LHCN-M2 (cell line): ENCODE data around the gene OR10X1. TPM values are rescaled to one million over a fixed set of nuclear protein-coding genes. Genes with fewer than 3 reads are reported as not detected.

Experiments
- DNase-seq: peaks from one replicate; pipeline ENCODE4 v3.0.0-alpha.2; 2012; ENCODE audit warnings: low read depth
- polyA plus RNA-seq: library from polyadenylated mRNA; unstranded; fragments of >200 nt; gene quantifications from one replicate; pipeline ENCODE4 v1.2.1, GENCODE V29; 2012; ENCODE audit warnings: missing spikeins
- total RNA-seq: library from RNA; depleted of rRNA; stranded (reverse); fragments of >200 nt; gene quantifications from 2 replicates; pipeline ENCODE4 v1.2.3, GENCODE V29; 2014; rRNA removed

The OR10X1 gene
- total RNA-seq = not detected in 2 replicates
- polyA plus RNA-seq = not detected

DNA sequence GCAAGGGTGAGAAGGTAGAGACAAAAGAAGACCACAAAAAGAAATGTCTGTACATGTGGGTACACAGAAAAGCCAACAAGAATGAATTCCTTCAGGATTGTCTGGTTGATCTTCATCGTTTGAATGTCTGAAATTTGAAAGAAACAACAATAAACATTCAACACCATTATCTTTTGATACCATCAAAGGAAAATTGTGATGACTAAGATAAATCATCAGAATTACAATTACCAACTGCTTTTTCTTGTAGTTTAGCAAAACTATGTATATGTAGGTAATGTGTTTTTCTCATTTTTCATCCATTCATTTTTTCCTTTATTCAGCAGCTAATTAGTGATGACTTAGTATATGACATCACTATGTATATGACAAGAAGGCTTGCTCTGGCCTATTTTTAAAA is at the start of gene OR10X1:
Gene OR10X1, minus strand, starts transcription at position 167 of the 400 bp plus-strand sequence. Its CDS starts 0 bp downstream, at position 167.
- DNase-seq = no peak

- no peak for DNase-seq
Observed at GRCh38 chr1:158613764-158614163, 34.1 kb upstream of the OR10X1 start.

GRCh38 chr1:158611916-158612315 is 32.2 kb upstream of the OR10X1 start:
- DNase-seq = no peak

DNA sequence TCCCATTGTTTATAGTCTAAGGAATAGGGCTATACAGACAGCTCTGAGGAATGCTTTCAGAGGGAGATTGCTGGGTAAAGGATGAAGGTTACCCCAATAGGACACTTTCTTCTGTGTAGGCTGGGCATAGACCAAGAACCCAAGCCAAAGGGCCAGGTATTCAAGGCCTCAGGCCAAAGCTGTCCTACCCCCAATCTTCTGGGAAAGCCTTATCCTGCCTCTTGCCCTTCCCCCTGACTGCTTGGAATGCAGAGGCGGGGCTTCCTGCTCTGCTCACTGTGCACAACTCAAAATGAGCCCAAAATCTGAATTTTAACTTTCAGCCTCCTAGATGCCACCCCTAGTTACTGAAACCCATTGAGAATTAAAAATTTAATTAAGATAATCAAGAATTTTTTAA is 27.6 kb upstream of the OR10X1 start:
- DNase-seq = no peak

DNA sequence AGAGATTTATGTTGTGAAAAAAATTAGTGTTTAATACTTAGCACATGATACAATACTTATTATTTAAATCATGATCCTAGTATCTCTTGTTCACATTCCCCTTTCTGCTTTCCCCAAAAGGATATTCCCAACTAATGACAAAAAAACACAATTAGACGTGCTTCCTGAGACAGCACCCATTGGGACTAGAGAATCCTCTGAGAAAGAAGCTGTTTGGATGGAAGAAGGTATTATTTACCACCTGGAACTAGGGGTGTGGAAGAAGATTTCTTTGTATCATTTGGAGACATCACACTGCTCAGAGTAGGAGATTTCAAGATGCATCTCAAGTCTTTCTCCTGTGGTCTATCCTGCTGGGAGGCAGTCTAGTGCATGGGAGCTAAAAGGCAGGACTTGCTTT is 25.3 kb upstream of the OR10X1 start, which contains the start of gene OR10Z1:
Gene OR10Z1, plus strand, starts transcription at position 301 of the 400 bp plus-strand sequence. CDS start 1,171 bp downstream, outside the sequence.
- no peak for DNase-seq

GRCh38 chr1:158600735-158601134 is 21.0 kb upstream of the OR10X1 start:
- DNase-seq = no peak

DNA sequence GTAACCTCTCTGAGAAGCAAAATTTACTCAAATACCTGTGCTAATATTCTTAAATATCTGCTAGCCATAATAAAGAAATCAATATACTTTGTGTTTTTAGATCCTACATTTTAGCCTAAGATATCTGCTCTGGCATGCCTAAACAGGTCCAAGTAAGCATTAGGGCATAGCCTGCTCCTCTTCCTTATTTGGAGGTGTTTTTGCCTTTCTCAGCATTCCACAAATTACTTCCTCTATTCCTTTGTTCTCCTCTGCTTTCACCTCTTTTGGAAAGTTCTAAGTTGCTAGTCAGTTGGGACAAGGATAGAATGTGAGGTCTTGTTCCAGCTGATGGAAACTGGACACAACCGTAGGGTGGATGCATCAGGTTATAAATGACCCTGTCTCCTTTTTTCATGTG is 7.2 kb upstream of the OR10X1 start:
- DNase-seq = no peak

GRCh38 chr1:158583962-158584361 is 4.3 kb upstream of the OR10X1 start:
- DNase-seq = no peak

DNA sequence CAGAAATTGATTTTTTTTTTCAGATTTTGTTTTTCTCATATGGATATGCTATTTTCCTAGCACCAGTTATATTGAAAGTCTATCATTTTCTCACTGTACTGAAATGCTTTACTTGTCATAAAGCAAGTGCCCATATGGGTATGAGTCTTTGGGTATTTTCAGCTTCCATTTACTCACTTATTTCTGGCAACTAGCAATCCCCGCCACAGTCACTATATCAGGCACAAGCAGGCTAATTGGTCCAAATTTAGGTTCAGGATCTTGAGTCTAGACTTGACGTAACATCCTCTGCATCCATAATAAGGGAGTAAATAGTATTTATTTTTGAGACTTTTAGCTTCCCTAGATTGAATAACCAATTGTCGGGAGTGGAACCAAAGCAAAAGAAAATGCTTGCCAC is 2.1 kb downstream of the OR10X1 start:
- no peak for DNase-seq

- no peak for DNase-seq
Observed at GRCh38 chr1:158572226-158572625, 7.5 kb downstream of the OR10X1 start.

DNA sequence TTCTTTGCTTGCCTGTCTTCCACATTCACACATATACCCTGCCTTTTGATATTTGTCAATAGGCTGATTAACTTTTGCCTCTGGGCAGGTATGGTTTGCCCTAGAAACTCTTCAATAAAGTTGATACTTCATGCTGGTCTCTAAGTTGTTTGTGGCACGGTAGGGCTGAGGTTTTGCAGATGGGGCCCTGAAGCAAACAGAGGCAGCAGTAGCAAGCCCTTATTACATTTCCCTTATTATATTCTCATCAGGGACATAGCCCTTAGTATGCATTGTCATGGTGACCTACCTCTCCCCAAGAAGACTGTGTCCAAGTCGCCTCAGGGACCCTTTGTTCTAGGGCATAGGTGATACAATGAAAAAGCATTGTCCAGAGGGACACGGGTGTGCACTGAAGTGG is 9.2 kb downstream of the OR10X1 start, which contains the start of gene OR6P1:
Gene OR6P1, minus strand, starts transcription at position 101 of the 400 bp plus-strand sequence. CDS start 6,976 bp downstream, outside the sequence.
- no peak for DNase-seq

GRCh38 chr1:158564608-158565007 is 15.1 kb downstream of the OR10X1 start:
- DNase-seq = no peak

- DNase-seq = no peak
Observed at GRCh38 chr1:158563853-158564252, 15.8 kb downstream of the OR10X1 start.

GRCh38 chr1:158559696-158560095 is 20.0 kb downstream of the OR10X1 start:
- no peak for DNase-seq

DNA sequence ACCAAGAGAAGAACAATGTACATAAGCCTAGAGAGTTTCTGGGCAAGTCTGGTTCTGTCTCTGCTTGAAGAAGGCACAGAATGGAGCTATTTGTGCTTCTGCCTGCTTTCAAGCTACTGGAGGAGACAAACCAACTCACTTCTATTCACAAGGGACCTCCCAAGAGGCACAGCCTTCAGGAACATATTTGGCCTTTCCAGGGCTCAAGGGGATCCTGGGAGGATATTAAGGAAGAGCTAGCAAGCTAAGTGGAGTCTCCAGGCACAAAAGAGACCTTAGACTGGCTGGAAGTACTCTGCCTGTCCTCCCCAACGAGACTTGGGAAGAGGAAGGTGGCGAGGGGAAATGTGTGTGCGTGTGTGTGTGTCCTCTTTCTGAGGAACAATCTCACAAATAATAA is 25.3 kb downstream of the OR10X1 start, which contains the start of gene OR6Y1:
Gene OR6Y1, minus strand, starts transcription at position 54 of the 400 bp plus-strand sequence. CDS start 6,300 bp downstream, outside the sequence.
- DNase-seq = no peak

- no peak for DNase-seq
Observed at GRCh38 chr1:158552296-158552695, 27.4 kb downstream of the OR10X1 start.

DNA sequence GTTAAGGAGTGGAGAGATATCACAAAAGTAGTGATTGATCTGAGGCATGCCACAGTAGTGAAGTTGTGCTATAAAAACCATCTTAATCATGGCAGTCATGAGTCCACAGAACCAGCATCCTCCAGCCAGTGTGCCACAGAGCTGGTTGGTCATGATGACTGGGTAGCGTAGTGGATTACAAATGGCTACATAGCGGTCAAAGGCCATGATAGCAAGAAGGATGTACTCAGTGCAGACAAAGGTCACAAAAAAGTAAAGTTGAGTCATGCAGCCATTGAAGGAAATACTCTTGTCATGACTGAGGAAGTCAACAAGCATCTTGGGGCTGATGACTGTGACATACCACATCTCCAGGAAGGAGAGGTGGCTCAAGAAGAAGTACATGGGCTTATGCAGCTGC is 32.2 kb downstream of the OR10X1 start:
- DNase-seq = no peak

- no peak for DNase-seq
Observed at GRCh38 chr1:158537609-158538008, 42.1 kb downstream of the OR10X1 start.

DNA sequence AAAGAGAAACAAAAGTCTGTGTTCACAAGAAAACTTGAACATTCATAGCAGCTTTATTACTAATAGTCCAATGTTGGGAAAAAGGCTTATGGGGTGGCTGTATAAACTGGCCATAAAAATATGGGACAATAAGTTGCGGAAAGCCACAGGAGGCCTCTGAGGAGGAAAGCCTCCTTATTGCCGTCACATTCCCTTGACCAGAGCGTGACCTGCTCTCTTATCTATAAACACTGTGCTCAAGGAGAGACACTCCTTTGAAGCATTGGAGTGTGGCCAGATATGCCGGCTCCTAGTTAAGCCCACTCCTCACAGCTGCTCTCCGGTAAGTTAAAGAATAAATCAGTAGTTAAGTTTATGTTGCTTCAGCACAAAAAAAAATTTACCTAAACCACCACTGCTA is 45.2 kb downstream of the OR10X1 start:
- no peak for DNase-seq

Other genes with a start within 250 kb of the OR10X1 start
- gene CD1B, start 248.4 kb downstream of the OR10X1 start, total RNA-seq = not detected in 2 replicates
- gene CD1E, start 226.0 kb downstream of the OR10X1 start, total RNA-seq = not detected in 2 replicates
- not detected in 2 replicates for gene OR10T2, start 180.4 kb downstream of the OR10X1 start, total RNA-seq
- not detected in 2 replicates for gene OR10K2, start 153.7 kb downstream of the OR10X1 start, total RNA-seq
- gene OR10K1, start 118.1 kb downstream of the OR10X1 start, total RNA-seq = not detected in 2 replicates
- gene OR10R2, start 107.7 kb downstream of the OR10X1 start, total RNA-seq = not detected in 2 replicates
- not detected in 2 replicates for gene OR6Y1, start 25.5 kb downstream of the OR10X1 start, total RNA-seq
- gene OR6P1, start 9.3 kb downstream of the OR10X1 start, total RNA-seq = not detected in 2 replicates
- gene OR10Z1, start 25.4 kb upstream of the OR10X1 start, total RNA-seq = not detected in 2 replicates
- gene SPTA1, start 106.8 kb upstream of the OR10X1 start, total RNA-seq = not detected in 2 replicates
- gene OR6K2, start 120.8 kb upstream of the OR10X1 start, total RNA-seq = not detected in 2 replicates
- gene OR6K3, start 140.8 kb upstream of the OR10X1 start, total RNA-seq = not detected in 2 replicates
- not detected in 2 replicates for gene OR6K6, start 174.8 kb upstream of the OR10X1 start, total RNA-seq
- not detected in 2 replicates for gene OR6N1, start 192.3 kb upstream of the OR10X1 start, total RNA-seq
- not detected in 2 replicates for gene OR6N2, start 201.3 kb upstream of the OR10X1 start, total RNA-seq